Skeletal muscle tissue (tissue), 4 donors: ENCODE data around the gene DAB2IP. TPM values are rescaled to one million over a fixed set of nuclear protein-coding genes. Genes with fewer than 3 reads are reported as not detected.
"Not testable (repeated sequence)": the region's sequence is repeated elsewhere in the genome, so short reads cannot be mapped to it uniquely, and the experiment has no call there.

Experiments
- H3K27ac ChIP-seq: one replicate; pipeline ENCODE4 v1.7.0; 2013; ENCODE audit warnings: mild to moderate bottlenecking, low read depth, low read length, inconsistent platforms
- H3K27me3 ChIP-seq, 3 donors: one replicate each; pipeline ENCODE4 v1.7.0; 2013; ENCODE audit warnings: low read length in 3 of 3; ENCODE audit not compliant: control insufficient read depth in 3 of 3, insufficient read depth in 3 of 3
- H3K36me3 ChIP-seq, 3 donors: one replicate each; pipeline ENCODE4 v1.7.0; 2013; ENCODE audit warnings: low read length in 3 of 3; ENCODE audit not compliant: control insufficient read depth in 3 of 3, insufficient read depth in 3 of 3
- H3K4me1 ChIP-seq, 3 donors: one replicate each; pipeline ENCODE4 v1.7.0; 2013; ENCODE audit warnings: low read length in 3 of 3, mild to moderate bottlenecking in 3 of 3; ENCODE audit not compliant: control insufficient read depth in 3 of 3, insufficient read depth in 3 of 3
- H3K4me3 ChIP-seq, 3 donors: one replicate each; pipeline ENCODE4 v1.7.0; 2013; ENCODE audit warnings: low read length in 3 of 3
- H3K9ac ChIP-seq, 3 donors: one replicate each; pipeline ENCODE4 v1.7.0; 2013; ENCODE audit warnings: low read length in 3 of 3, mild to moderate bottlenecking in 3 of 3, moderate library complexity in 2 of 3, low read depth in 1 of 3
- H3K9me3 ChIP-seq, 3 donors: one replicate each; pipeline ENCODE4 v1.7.0; 2013; ENCODE audit warnings: low read length in 3 of 3; ENCODE audit not compliant: control insufficient read depth in 3 of 3
- total RNA-seq: library from RNA; depleted of rRNA; stranded (reverse); fragments of >200 nt; gene quantifications from one replicate; pipeline ENCODE4 v1.2.3, GENCODE V29; 2014
- donor health status: Osteomylitis.

DAB2IP gene
- total RNA-seq, 1 donor from 2014 or later = 12.5 TPM

GRCh38 chr9:121641224-121641611, 10.2 kb upstream of the DAB2IP start:
- Histone ChIP-seq H3K9me3 (no peaks in the 10 kb centered on the region), H3K27me3 (no peaks in the 10 kb centered on the region), H3K27ac (peak overlapping the region; percentile 52), H3K4me1 (peaks cover 56 to 84% (median 75%) of the 10 kb centered on the region in 3 donors), H3K36me3 (no peaks in the 10 kb centered on the region), H3K9ac (no peak overlapping the region), H3K4me3 (no peak overlapping the region)

- H3K4me1 ChIP-seq = peaks cover 44 to 77% (median 69%) of the 10 kb centered on the region in 3 donors
- H3K4me3 ChIP-seq = no peak overlapping the region
- no peaks in the 10 kb centered on the region for H3K27me3 ChIP-seq
- H3K9me3 ChIP-seq = no peaks in the 10 kb centered on the region
- H3K9ac ChIP-seq = no peak overlapping the region
- no peaks in the 10 kb centered on the region for H3K36me3 ChIP-seq
- no peak overlapping the region for H3K27ac ChIP-seq
Observed at GRCh38 chr9:121642758-121643157, 8.7 kb upstream of the DAB2IP start.

- Histone ChIP-seq H3K27me3 (no peaks in the 10 kb centered on the region), H3K9ac (no peak overlapping the region), H3K36me3 (no peaks in the 10 kb centered on the region), H3K4me3 (no peak overlapping the region), H3K4me1 (peaks cover 37 to 71% (median 64%) of the 10 kb centered on the region in 3 donors), H3K27ac (no peak overlapping the region), H3K9me3 (no peaks in the 10 kb centered on the region)
Observed at GRCh38 chr9:121643473-121643872, 8.0 kb upstream of the DAB2IP start.

- not testable (repeated sequence) for H3K9me3 ChIP-seq, H3K27me3 ChIP-seq, H3K27ac ChIP-seq, H3K36me3 ChIP-seq, H3K9ac ChIP-seq, H3K4me3 ChIP-seq
- peaks cover 34 to 67% (median 60%) of the 10 kb centered on the region in 3 donors for H3K4me1 ChIP-seq
Observed at GRCh38 chr9:121644040-121644439, 7.4 kb upstream of the DAB2IP start.

GRCh38 chr9:121645003-121645402, 6.4 kb upstream of the DAB2IP start:
- Histone ChIP-seq H3K9ac (peak overlapping the region; percentile 33 to 50 (median 50)), H3K36me3 (no peaks in the 10 kb centered on the region), H3K27ac (peak overlapping the region; percentile 58), H3K4me3 (no peak overlapping the region), H3K4me1 (peaks cover 33 to 67% (median 60%) of the 10 kb centered on the region in 3 donors), H3K9me3 (no peaks in the 10 kb centered on the region), H3K27me3 (no peaks in the 10 kb centered on the region)

GRCh38 chr9:121645853-121646807, 5.3 kb upstream of the DAB2IP start:
- Histone ChIP-seq H3K9me3 (no peaks in the 10 kb centered on the region), H3K4me1 (peaks cover 40 to 67% (median 60%) of the 10 kb centered on the region in 3 donors), H3K9ac (no peak overlapping the region), H3K27ac (peak overlapping the region; percentile 58), H3K4me3 (no peak overlapping the region), H3K27me3 (no peaks in the 10 kb centered on the region), H3K36me3 (no peaks in the 10 kb centered on the region)

GRCh38 chr9:121646992-121647391, 4.4 kb upstream of the DAB2IP start:
- H3K27ac ChIP-seq = peak overlapping the region; percentile 31

GRCh38 chr9:121648172-121648571, 3.3 kb upstream of the DAB2IP start:
- Histone ChIP-seq H3K9me3 (no peaks in the 10 kb centered on the region), H3K36me3 (no peaks in the 10 kb centered on the region), H3K4me3 (no peak overlapping the region), H3K4me1 (peaks cover 53 to 72% (median 71%) of the 10 kb centered on the region in 3 donors), H3K9ac (no peak overlapping the region), H3K27me3 (no peaks in the 10 kb centered on the region), H3K27ac (no peak overlapping the region)

More at GRCh38 chr9:121646992-121647391, 4.4 kb upstream of the DAB2IP start:
- H3K4me1 ChIP-seq = peaks cover 43 to 68% (median 60%) of the 10 kb centered on the region in 3 donors
- no peak overlapping the region for H3K9ac ChIP-seq
- no peaks in the 10 kb centered on the region for H3K9me3 ChIP-seq
- no peak overlapping the region for H3K4me3 ChIP-seq
- H3K27me3 ChIP-seq = no peaks in the 10 kb centered on the region
- no peaks in the 10 kb centered on the region for H3K36me3 ChIP-seq

GRCh38 chr9:121648799-121649198, 2.6 kb upstream of the DAB2IP start:
- H3K36me3 ChIP-seq = no peaks in the 10 kb centered on the region
- no peaks in the 10 kb centered on the region for H3K9me3 ChIP-seq
- no peaks in the 10 kb centered on the region for H3K27me3 ChIP-seq
- no peak overlapping the region for H3K27ac ChIP-seq
- H3K4me1 ChIP-seq = peaks cover 57 to 72% (median 70%) of the 10 kb centered on the region in 3 donors
- no peak overlapping the region for H3K9ac ChIP-seq
- no peak overlapping the region for H3K4me3 ChIP-seq

- Histone ChIP-seq H3K36me3 (no peaks in the 10 kb centered on the region), H3K27ac (no peak overlapping the region), H3K27me3 (no peaks in the 10 kb centered on the region), H3K4me1 (peaks cover 60 to 75% (median 71%) of the 10 kb centered on the region in 3 donors), H3K4me3 (no peak overlapping the region), H3K9me3 (no peaks in the 10 kb centered on the region), H3K9ac (peak overlapping the region in 2 of 3 donors; percentile 29 to 45)
Observed at GRCh38 chr9:121649476-121650216, 1.8 kb upstream of the DAB2IP start.
